Measurements from ENCODE around the gene ZNF428. TPM values are rescaled to one million over a fixed set of nuclear protein-coding genes. Genes with fewer than 3 reads are reported as not detected.

Gene ZNF428
- total RNA-seq, 3 donors from 2014 or later (not counting 1 experiment from before 2014, with no cell fraction given), result 36.3 to 50.5 (median 37.6) TPM

DNA sequence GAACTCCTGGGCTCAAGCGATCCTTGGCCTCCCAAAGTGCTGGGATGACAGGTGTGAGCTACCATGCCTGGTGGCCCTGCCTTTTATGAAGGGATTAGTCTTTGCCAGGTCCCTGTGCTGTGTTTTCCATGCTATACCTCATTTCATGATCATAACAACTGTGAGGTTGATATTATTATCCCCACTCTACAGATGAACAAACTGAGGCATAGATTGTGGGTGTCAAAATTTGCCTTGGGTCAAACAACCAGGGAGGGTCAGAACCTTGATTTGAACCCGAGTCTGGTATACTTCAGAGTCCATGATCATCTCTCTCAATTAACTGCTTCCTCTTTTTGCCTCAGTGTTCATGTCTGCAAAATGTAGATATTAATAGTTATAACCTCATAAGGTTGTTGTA, 36.9 kb downstream of the ZNF428 start:
- no peaks in the 10 kb centered on the region for H3K27me3 ChIP-seq (ENCODE audit: control insufficient read depth, insufficient read depth, low read length)
- ATAC-seq (no peak), DNase-seq (no peak)
- Mint-ChIP-seq H3K4me3 (no peak overlapping the region), H3K9me3 (no peaks in the 10 kb centered on the region), H3K36me3 (no peaks in the 10 kb centered on the region), H3K4me1 (peaks cover 18 to 21% of the 10 kb centered on the region in 2 donors), H3K27me3 (ENCODE audit: low read depth in 2 of 2) (peaks cover 0 to 6% of the 10 kb centered on the region in 2 donors), H3K27ac (peak overlapping the region; percentile 23 to 48)
- no peak overlapping the region for H3K4me3 ChIP-seq (ENCODE audit: low read length)
- H3K9me3 ChIP-seq (ENCODE audit: control insufficient read depth, insufficient read depth, low read length), result no peaks in the 10 kb centered on the region
- H3K4me1 ChIP-seq (ENCODE audit: control insufficient read depth, insufficient read depth, low read length), result peaks cover 26% of the 10 kb centered on the region
- no peaks in the 10 kb centered on the region for H3K36me3 ChIP-seq (ENCODE audit: control insufficient read depth, insufficient read depth, low read length)
- 87% methylated on average over 1 of the region's 2 CpGs for WGBS (ENCODE audit: insufficient coverage)
- TF ChIP-seq, protein P1, sequence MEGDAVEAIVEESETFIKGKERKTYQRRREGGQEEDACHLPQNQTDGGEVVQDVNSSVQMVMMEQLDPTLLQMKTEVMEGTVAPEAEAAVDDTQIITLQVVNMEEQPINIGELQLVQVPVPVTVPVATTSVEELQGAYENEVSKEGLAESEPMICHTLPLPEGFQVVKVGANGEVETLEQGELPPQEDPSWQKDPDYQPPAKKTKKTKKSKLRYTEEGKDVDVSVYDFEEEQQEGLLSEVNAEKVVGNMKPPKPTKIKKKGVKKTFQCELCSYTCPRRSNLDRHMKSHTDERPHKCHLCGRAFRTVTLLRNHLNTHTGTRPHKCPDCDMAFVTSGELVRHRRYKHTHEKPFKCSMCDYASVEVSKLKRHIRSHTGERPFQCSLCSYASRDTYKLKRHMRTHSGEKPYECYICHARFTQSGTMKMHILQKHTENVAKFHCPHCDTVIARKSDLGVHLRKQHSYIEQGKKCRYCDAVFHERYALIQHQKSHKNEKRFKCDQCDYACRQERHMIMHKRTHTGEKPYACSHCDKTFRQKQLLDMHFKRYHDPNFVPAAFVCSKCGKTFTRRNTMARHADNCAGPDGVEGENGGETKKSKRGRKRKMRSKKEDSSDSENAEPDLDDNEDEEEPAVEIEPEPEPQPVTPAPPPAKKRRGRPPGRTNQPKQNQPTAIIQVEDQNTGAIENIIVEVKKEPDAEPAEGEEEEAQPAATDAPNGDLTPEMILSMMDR (IDR thresholded peaks at IDR 0.05), result no peak
- intact Hi-C loops (cut with micrococcal nuclease), result no loop called here
- no peak overlapping the region for H3K27ac ChIP-seq (ENCODE audit: low read length)

DNA sequence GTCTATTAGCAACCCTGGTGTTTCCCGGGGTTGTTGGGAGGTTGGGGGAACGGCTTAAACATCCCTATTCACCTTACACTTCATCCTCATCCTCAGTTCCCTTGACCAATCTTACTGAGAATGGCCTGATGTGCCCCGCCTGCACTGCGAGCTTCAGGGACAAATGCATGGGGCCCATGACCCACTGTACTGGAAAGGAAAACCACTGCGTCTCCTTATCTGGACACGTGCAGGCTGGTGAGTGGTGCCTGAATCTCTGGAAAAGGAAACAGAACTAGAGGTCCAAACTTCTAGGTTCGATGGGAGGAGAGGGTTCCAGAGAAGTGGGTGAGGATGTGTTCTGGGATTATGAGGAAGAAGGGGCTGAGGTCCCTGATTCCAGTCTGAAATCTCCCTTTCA, 38.0 kb downstream of the ZNF428 start:
- H3K4me1 ChIP-seq (ENCODE audit: control insufficient read depth, insufficient read depth, low read length), result peaks cover 26% of the 10 kb centered on the region
- DNase-seq (no peak), ATAC-seq (no peak)
- peak overlapping the region; percentile 21 for H3K4me3 Mint-ChIP-seq
- no peak overlapping the region for H3K27ac ChIP-seq (ENCODE audit: low read length)
- H3K36me3 ChIP-seq (ENCODE audit: control insufficient read depth, insufficient read depth, low read length), result no peaks in the 10 kb centered on the region
- H3K36me3 Mint-ChIP-seq, result no peaks in the 10 kb centered on the region
- 67% methylated on average over 6 of the region's 7 CpGs for WGBS (ENCODE audit: insufficient coverage)
- H3K4me1 Mint-ChIP-seq, result peaks cover 19 to 24% of the 10 kb centered on the region in 2 donors
- no peaks in the 10 kb centered on the region for H3K9me3 Mint-ChIP-seq
- intact Hi-C loops (cut with micrococcal nuclease), result no loop called here
- H3K27me3 Mint-ChIP-seq (ENCODE audit: low read depth in 2 of 2), result peaks cover 0 to 6% of the 10 kb centered on the region in 2 donors
- H3K27ac Mint-ChIP-seq, result peak overlapping the region in 1 of 2 donors; percentile 48
- TF ChIP-seq, protein P1 (IDR thresholded peaks at IDR 0.05), result no peak
- no peaks in the 10 kb centered on the region for H3K9me3 ChIP-seq (ENCODE audit: control insufficient read depth, insufficient read depth, low read length)
- no peak overlapping the region for H3K4me3 ChIP-seq (ENCODE audit: low read length)
- H3K27me3 ChIP-seq (ENCODE audit: control insufficient read depth, insufficient read depth, low read length), result no peaks in the 10 kb centered on the region

DNA sequence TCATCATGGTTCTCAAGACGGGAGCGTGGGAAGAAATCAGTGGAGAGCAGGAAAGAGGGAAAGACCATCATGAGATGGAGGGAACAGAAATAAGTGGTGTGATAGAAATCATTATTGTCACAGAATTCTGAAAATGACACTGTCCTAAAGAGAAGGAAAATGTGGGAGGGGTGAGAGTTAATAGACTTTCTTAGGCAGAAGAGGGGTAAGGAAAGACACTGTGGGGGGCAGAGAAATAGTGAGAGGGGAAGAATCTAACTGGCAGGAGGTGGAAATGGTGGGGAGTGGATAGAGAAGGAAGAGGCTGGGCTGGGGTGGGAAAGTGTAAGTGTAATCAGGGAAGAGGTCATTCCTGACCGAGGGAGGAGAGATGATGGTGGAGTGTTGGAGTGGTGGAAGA, 40.6 kb downstream of the ZNF428 start:
- H3K36me3 ChIP-seq (ENCODE audit: control insufficient read depth, insufficient read depth, low read length), result no peaks in the 10 kb centered on the region
- WGBS (ENCODE audit: insufficient coverage), result 94% methylated on average over 3 of the region's 3 CpGs
- no peaks in the 10 kb centered on the region for H3K36me3 Mint-ChIP-seq
- DNase-seq (no peak), ATAC-seq (no peak)
- peak overlapping the region in 1 of 2 donors; percentile 23 for H3K27ac Mint-ChIP-seq
- no peak overlapping the region for H3K4me3 ChIP-seq (ENCODE audit: low read length)
- peak overlapping the region; percentile 37 for H3K4me3 Mint-ChIP-seq
- no peaks in the 10 kb centered on the region for H3K27me3 ChIP-seq (ENCODE audit: control insufficient read depth, insufficient read depth, low read length)
- peaks cover 41% of the 10 kb centered on the region for H3K4me1 ChIP-seq (ENCODE audit: control insufficient read depth, insufficient read depth, low read length)
- peaks cover 0 to 6% of the 10 kb centered on the region in 2 donors for H3K27me3 Mint-ChIP-seq (ENCODE audit: low read depth in 2 of 2)
- intact Hi-C loops (cut with micrococcal nuclease), result no loop called here
- no peak overlapping the region for H3K27ac ChIP-seq (ENCODE audit: low read length)
- no peaks in the 10 kb centered on the region for H3K9me3 ChIP-seq (ENCODE audit: control insufficient read depth, insufficient read depth, low read length)
- peaks cover 23 to 28% of the 10 kb centered on the region in 2 donors for H3K4me1 Mint-ChIP-seq
- no peaks in the 10 kb centered on the region for H3K9me3 Mint-ChIP-seq
- TF ChIP-seq, protein P1 (IDR thresholded peaks at IDR 0.05), result no peak
